ENCODE results near the gene CA10. TPM values are rescaled to one million over a fixed set of nuclear protein-coding genes. Genes with fewer than 3 reads are reported as not detected.

CA10 gene
- total and polyA plus RNA-seq, 2 donors (not counting 1 experiment from before 2014, with no cell fraction given) = not detected

GRCh38 chr17:51948128-51948527 is 210.4 kb downstream of the CA10 start:
- ChIA-PET CTCF (no interaction called here), POLR2A (no interaction called here)
- no peaks in the 10 kb centered on the region for H3K4me1 Mint-ChIP-seq
- TF ChIP-seq CTCF (IDR thresholded peaks at IDR 0.05) (no peak), EZH2 (IDR thresholded peaks at IDR 0.05; ENCODE audit: borderline replicate concordance, insufficient read depth, low read depth, low read length, poor library complexity, severe bottlenecking) (no peak)
- intact Hi-C loops (cut with micrococcal nuclease) = no loop called here
- no peak overlapping the region for H3K4me3 ChIP-seq (ENCODE audit: control extremely low read depth in 1 of 5, extremely low read depth in 1 of 5, insufficient read depth in 1 of 5, low read depth in 2 of 5, low read length in 4 of 5)
- no peaks in the 10 kb centered on the region for H3K27me3 ChIP-seq (replicated peaks in 1 of 4; ENCODE audit: control extremely low read depth in 1 of 4, control insufficient read depth in 3 of 4, insufficient read depth in 4 of 4, low read length in 3 of 4)
- H3K9ac ChIP-seq (ENCODE audit: low read length) = no peak overlapping the region
- no peak overlapping the region for H3K27ac Mint-ChIP-seq
- H3K4me3 Mint-ChIP-seq = no peak overlapping the region
- no peaks in the 10 kb centered on the region for H3K79me2 ChIP-seq (ENCODE audit: control insufficient read depth, insufficient read depth, low read length)
- H3K9me3 Mint-ChIP-seq (ENCODE audit: insufficient read depth) = no peaks in the 10 kb centered on the region
- DNase-seq (no peak), ATAC-seq (ENCODE audit: low read depth) (no peak)
- no peaks in the 10 kb centered on the region for H3K27me3 Mint-ChIP-seq
- no peaks in the 10 kb centered on the region for H3K36me3 ChIP-seq (replicated peaks in 1 of 2; ENCODE audit: control extremely low read depth in 1 of 2, control insufficient read depth in 1 of 2, extremely low read depth in 1 of 2, insufficient read depth in 2 of 2, low read length in 1 of 2)
- H2AFZ ChIP-seq (ENCODE audit: insufficient read depth, low read depth, low read length, poor library complexity, severe bottlenecking) = no peak overlapping the region
- H3K9me3 ChIP-seq (ENCODE audit: control extremely low read depth in 1 of 3, control insufficient read depth in 2 of 3, insufficient read depth in 1 of 3, low read length in 2 of 3) = no peaks in the 10 kb centered on the region
- H3K4me1 ChIP-seq (ENCODE audit: control insufficient read depth in 2 of 2, insufficient read depth in 2 of 2, low read length in 2 of 2) = no peaks in the 10 kb centered on the region
- H4K20me1 ChIP-seq (ENCODE audit: control insufficient read depth, insufficient read depth, low read length, poor library complexity, severe bottlenecking) = no peaks in the 10 kb centered on the region
- H3K4me2 ChIP-seq (replicated peaks; ENCODE audit: low read depth, low read length, poor library complexity, severe bottlenecking) = no peak overlapping the region
- no peak overlapping the region for H3K27ac ChIP-seq (ENCODE audit: low read length in 2 of 2)
- WGBS (ENCODE audit: insufficient coverage) = 95% methylated on average over 4 of the region's 4 CpGs

- no peaks in the 10 kb centered on the region for H3K4me1 Mint-ChIP-seq
- DNase-seq (no peak), ATAC-seq (ENCODE audit: low read depth) (no peak)
- Histone ChIP-seq H3K27ac (ENCODE audit: low read length in 2 of 2) (no peak overlapping the region), H3K79me2 (ENCODE audit: control insufficient read depth, insufficient read depth, low read length) (no peaks in the 10 kb centered on the region), H3K36me3 (replicated peaks in 1 of 2; ENCODE audit: control extremely low read depth in 1 of 2, control insufficient read depth in 1 of 2, extremely low read depth in 1 of 2, insufficient read depth in 2 of 2, low read length in 1 of 2) (no peaks in the 10 kb centered on the region), H4K20me1 (ENCODE audit: control insufficient read depth, insufficient read depth, low read length, poor library complexity, severe bottlenecking) (no peaks in the 10 kb centered on the region), H3K9me3 (ENCODE audit: control extremely low read depth in 1 of 3, control insufficient read depth in 2 of 3, insufficient read depth in 1 of 3, low read length in 2 of 3) (no peaks in the 10 kb centered on the region), H2AFZ (ENCODE audit: insufficient read depth, low read depth, low read length, poor library complexity, severe bottlenecking) (no peak overlapping the region), H3K4me2 (replicated peaks; ENCODE audit: low read depth, low read length, poor library complexity, severe bottlenecking) (no peak overlapping the region), H3K9ac (ENCODE audit: low read length) (no peak overlapping the region), H3K4me3 (ENCODE audit: control extremely low read depth in 1 of 5, extremely low read depth in 1 of 5, insufficient read depth in 1 of 5, low read depth in 2 of 5, low read length in 4 of 5) (no peak overlapping the region), H3K4me1 (ENCODE audit: control insufficient read depth in 2 of 2, insufficient read depth in 2 of 2, low read length in 2 of 2) (no peaks in the 10 kb centered on the region), H3K27me3 (replicated peaks in 1 of 4; ENCODE audit: control extremely low read depth in 1 of 4, control insufficient read depth in 3 of 4, insufficient read depth in 4 of 4, low read length in 3 of 4) (no peaks in the 10 kb centered on the region)
- ChIA-PET CTCF (no interaction called here), POLR2A (no interaction called here)
- H3K27ac Mint-ChIP-seq = no peak overlapping the region
- H3K27me3 Mint-ChIP-seq = no peaks in the 10 kb centered on the region
- no peak for TF ChIP-seq EZH2 (IDR thresholded peaks at IDR 0.05; ENCODE audit: borderline replicate concordance, insufficient read depth, low read depth, low read length, poor library complexity, severe bottlenecking)
- no peak for TF ChIP-seq CTCF (IDR thresholded peaks at IDR 0.05)
- intact Hi-C loops (cut with micrococcal nuclease) = no loop called here
- no peaks in the 10 kb centered on the region for H3K9me3 Mint-ChIP-seq (ENCODE audit: insufficient read depth)
- no CpG with 5 or more reads among the region's 3 CpGs for WGBS (ENCODE audit: insufficient coverage)
- no peak overlapping the region for H3K4me3 Mint-ChIP-seq
Measured at GRCh38 chr17:51947160-51947735, 211.3 kb downstream of the CA10 start.
